ENCODE results near the gene CTBP2. TPM values are rescaled to one million over a fixed set of nuclear protein-coding genes. Genes with fewer than 3 reads are reported as not detected.

CTBP2 gene
- total RNA-seq, 1 donor from 2014 or later, result 55.2 TPM

DNA sequence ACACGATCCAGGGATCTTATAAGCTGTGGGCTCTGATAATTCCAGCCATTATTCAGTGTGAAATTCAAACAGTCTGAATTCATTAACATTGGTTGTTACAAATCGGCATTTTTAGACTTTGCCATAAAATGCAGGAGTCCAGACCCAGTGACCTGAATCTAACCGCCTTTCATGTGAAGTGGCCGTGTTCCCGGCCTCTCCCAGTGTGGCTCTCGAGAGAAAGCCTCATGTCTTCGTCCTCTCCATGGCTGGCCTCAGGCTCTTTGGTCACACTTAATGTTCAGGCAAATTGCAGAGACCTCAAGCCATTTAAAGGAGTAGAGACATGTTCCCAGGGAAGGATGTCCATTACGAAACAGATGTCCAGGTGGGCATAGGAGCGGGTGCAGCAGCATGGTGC is 59.3 kb downstream of the CTBP2 start:
- Mint-ChIP-seq H3K4me1 (peaks cover 57% of the 10 kb centered on the region), H3K27ac (peak overlapping the region; percentile 21), H3K36me3 (peaks cover 25% of the 10 kb centered on the region), H3K4me3 (no peak overlapping the region), H3K27me3 (ENCODE audit: insufficient read depth, low read depth) (peaks cover 4% of the 10 kb centered on the region), H3K9me3 (no peaks in the 10 kb centered on the region)
- H3K36me3 ChIP-seq, result no peaks in the 10 kb centered on the region
- H3K27me3 ChIP-seq, result no peaks in the 10 kb centered on the region
- H4K20me1 ChIP-seq (ENCODE audit: low read depth), result peaks cover 98% of the 10 kb centered on the region
- H3K9ac ChIP-seq, result no peak overlapping the region
- H3K4me1 ChIP-seq, result peaks cover 9% of the 10 kb centered on the region
- no peak for DNase-seq (ENCODE audit: low spot score)
- no peak overlapping the region for H3K27ac ChIP-seq
- no peak overlapping the region for H2AFZ ChIP-seq (replicated peaks)
- TF ChIP-seq EZH2 (IDR thresholded peaks at IDR 0.05) (no peak), EZH2phosphoT487 (IDR thresholded peaks at IDR 0.05) (no peak)
- TF ChIP-seq, protein P1, sequence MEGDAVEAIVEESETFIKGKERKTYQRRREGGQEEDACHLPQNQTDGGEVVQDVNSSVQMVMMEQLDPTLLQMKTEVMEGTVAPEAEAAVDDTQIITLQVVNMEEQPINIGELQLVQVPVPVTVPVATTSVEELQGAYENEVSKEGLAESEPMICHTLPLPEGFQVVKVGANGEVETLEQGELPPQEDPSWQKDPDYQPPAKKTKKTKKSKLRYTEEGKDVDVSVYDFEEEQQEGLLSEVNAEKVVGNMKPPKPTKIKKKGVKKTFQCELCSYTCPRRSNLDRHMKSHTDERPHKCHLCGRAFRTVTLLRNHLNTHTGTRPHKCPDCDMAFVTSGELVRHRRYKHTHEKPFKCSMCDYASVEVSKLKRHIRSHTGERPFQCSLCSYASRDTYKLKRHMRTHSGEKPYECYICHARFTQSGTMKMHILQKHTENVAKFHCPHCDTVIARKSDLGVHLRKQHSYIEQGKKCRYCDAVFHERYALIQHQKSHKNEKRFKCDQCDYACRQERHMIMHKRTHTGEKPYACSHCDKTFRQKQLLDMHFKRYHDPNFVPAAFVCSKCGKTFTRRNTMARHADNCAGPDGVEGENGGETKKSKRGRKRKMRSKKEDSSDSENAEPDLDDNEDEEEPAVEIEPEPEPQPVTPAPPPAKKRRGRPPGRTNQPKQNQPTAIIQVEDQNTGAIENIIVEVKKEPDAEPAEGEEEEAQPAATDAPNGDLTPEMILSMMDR (IDR thresholded peaks at IDR 0.05), result no peak
- no peaks in the 10 kb centered on the region for H3K9me3 ChIP-seq (ENCODE audit: low read depth)
- H3F3A ChIP-seq (ENCODE audit: low read depth), result no peaks in the 10 kb centered on the region
- no peak overlapping the region for H3K4me3 ChIP-seq
- no peak overlapping the region for H3K4me2 ChIP-seq
- H3K79me2 ChIP-seq (ENCODE audit: low read depth), result peaks cover 98% of the 10 kb centered on the region

DNA sequence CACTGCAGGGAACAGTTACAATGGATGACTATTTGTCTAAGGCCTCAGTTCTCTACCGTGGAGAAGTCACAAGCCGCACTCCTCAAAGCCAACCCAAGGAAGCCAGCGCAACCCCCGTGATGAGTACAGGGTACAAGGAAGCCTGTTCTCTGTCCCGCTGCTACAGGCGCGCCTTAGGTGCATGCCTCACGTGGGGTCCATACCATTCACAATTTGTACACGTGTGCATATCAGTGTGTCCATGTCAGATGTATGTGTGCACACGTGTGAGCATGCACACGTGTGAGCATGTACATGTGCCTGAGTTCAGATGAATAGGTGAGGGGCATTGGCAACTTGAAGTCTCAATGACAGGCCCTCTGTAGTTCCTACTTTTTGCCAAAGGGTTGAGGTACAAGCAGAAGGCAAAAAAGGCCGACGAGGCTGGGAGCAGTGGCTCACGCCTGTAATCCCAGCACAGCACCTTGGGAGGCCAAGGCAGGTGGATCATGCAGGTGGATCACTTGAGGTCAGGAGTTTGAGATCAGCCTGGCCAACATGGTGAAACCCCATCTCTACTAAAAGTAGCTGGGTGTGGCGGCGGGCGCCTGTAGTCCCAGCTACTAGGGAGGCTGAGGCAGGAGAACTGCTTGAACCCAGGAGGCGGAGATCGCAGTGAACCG is 62.8 kb downstream of the CTBP2 start:
- Histone ChIP-seq H3F3A (ENCODE audit: low read depth) (no peaks in the 10 kb centered on the region), H3K36me3 (no peaks in the 10 kb centered on the region), H3K9me3 (ENCODE audit: low read depth) (no peaks in the 10 kb centered on the region), H4K20me1 (ENCODE audit: low read depth) (peaks cover 98% of the 10 kb centered on the region), H2AFZ (replicated peaks) (no peak overlapping the region), H3K4me3 (no peak overlapping the region), H3K79me2 (ENCODE audit: low read depth) (peaks cover 98% of the 10 kb centered on the region), H3K9ac (no peak overlapping the region), H3K4me2 (no peak overlapping the region), H3K27ac (no peak overlapping the region), H3K4me1 (peaks cover 17% of the 10 kb centered on the region), H3K27me3 (no peaks in the 10 kb centered on the region)
- DNase-seq (ENCODE audit: low spot score), result no peak
- Mint-ChIP-seq H3K4me1 (peaks cover 68% of the 10 kb centered on the region), H3K27ac (no peak overlapping the region), H3K9me3 (no peaks in the 10 kb centered on the region), H3K4me3 (no peak overlapping the region), H3K36me3 (peaks cover 19% of the 10 kb centered on the region), H3K27me3 (ENCODE audit: insufficient read depth, low read depth) (peaks cover 8% of the 10 kb centered on the region)
- TF ChIP-seq EZH2phosphoT487 (IDR thresholded peaks at IDR 0.05) (no peak), EZH2 (IDR thresholded peaks at IDR 0.05) (no peak)
- TF ChIP-seq, protein P1 (IDR thresholded peaks at IDR 0.05), result no peak

DNA sequence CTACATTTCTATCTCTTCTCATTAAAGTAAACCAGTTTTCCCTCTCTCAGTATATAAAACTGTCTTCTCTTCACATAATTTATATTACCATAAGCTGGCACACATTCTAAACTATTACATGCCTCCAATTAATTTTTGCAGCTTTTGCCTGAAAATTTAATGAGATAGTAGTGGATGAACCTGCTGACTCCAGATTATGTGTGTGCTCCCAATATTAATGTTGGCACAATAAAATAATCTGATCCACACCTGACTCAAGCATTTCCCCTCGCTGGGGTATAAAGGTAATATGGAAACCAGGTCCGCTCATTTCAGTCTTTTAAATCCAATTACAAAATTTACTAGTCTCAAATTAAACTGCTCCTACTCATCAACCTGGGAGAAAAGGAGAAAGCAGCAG is 63.4 kb downstream of the CTBP2 start:
- peaks cover 18% of the 10 kb centered on the region for H3K36me3 Mint-ChIP-seq
- H3K27ac ChIP-seq, result no peak overlapping the region
- no peak overlapping the region for H3K4me3 ChIP-seq
- H3K4me2 ChIP-seq, result no peak overlapping the region
- no peak for DNase-seq (ENCODE audit: low spot score)
- peaks cover 98% of the 10 kb centered on the region for H4K20me1 ChIP-seq (ENCODE audit: low read depth)
- no peak overlapping the region for H3K9ac ChIP-seq
- no peaks in the 10 kb centered on the region for H3K36me3 ChIP-seq
- no peak overlapping the region for H3K27ac Mint-ChIP-seq
- H3K27me3 Mint-ChIP-seq (ENCODE audit: insufficient read depth, low read depth), result peaks cover 9% of the 10 kb centered on the region
- no peaks in the 10 kb centered on the region for H3K9me3 ChIP-seq (ENCODE audit: low read depth)
- TF ChIP-seq, protein P1 (IDR thresholded peaks at IDR 0.05), result no peak
- TF ChIP-seq EZH2 (IDR thresholded peaks at IDR 0.05) (no peak), EZH2phosphoT487 (IDR thresholded peaks at IDR 0.05) (no peak)
- no peaks in the 10 kb centered on the region for H3F3A ChIP-seq (ENCODE audit: low read depth)
- H3K9me3 Mint-ChIP-seq, result no peaks in the 10 kb centered on the region
- H3K79me2 ChIP-seq (ENCODE audit: low read depth), result peaks cover 98% of the 10 kb centered on the region
- no peak overlapping the region for H2AFZ ChIP-seq (replicated peaks)
- peaks cover 17% of the 10 kb centered on the region for H3K4me1 ChIP-seq
- peaks cover 66% of the 10 kb centered on the region for H3K4me1 Mint-ChIP-seq
- H3K27me3 ChIP-seq, result no peaks in the 10 kb centered on the region
- no peak overlapping the region for H3K4me3 Mint-ChIP-seq

Measured in neural progenitor cell (in vitro differentiated cells).